ENCODE measurements around the gene GPR143. TPM values are rescaled to one million over a fixed set of nuclear protein-coding genes. Genes with fewer than 3 reads are reported as not detected.

Gene GPR143
- total and polyA plus RNA-seq, 10 of the 15 experiments (the other 5 are each of a cell fraction or from before 2014, with no cell fraction given): 0.05 to 0.31 (median 0.15) TPM; not detected in 5

DNA sequence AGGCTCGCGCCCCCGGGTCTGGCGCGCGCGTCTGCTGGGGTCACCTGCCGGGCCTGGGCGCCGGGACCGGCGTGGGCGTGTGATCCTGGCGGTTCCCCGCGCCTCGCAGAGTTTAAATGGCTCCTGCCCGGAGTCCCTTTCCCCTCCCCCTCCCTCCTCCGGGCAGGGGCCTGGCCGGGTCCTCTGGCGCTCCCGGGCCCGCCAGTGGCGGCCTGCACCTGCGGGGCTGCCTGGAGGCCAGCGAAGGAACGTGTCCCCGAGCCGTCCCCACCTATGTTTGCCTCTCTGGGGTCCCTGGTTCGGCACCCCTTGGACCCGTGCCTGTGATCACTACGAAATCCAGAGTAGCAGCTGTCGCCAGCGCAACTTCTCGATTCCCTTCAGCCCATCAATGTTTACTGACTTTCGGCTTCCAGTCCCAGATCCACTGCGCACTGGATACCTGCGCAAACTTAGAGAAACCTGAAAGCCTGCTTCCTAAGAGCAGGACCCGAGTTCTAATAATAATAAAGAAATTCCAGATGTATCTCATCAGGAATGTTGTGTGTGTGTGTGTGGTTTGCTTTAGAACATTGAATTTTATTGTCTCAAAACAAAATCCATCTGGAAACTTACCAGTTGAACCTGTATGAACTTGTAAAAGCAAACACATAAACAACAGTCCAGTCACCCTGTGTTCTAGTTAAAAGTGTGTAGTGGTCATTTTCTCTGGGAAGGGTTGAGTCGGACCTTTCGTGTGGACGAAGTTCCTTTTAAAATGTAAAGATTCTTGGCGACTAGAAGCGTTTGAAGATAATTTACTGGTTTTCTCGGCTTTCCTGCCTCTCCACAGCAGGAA, 21.4 kb upstream of the GPR143 start:
- H3K36me3 ChIP-seq (ENCODE audit: control insufficient read depth in 2 of 2, insufficient read depth in 2 of 2, low read length in 1 of 2): no peaks in the 10 kb centered on the region
- no peak overlapping the region for H3K4me3 ChIP-seq
- no peaks in the 10 kb centered on the region for H3K79me2 ChIP-seq (ENCODE audit: control insufficient read depth, insufficient read depth, low read length)
- SMC1A ChIA-PET (ENCODE audit: uncharacterized antibody, unreplicated experiment): no interaction called here
- RAD21 ChIA-PET (ENCODE audit: unreplicated experiment): no interaction called here
- H3K27me3 ChIP-seq (replicated peaks in 1 of 2; ENCODE audit: control insufficient read depth in 2 of 2, insufficient read depth in 2 of 2, low read length in 1 of 2): peaks cover 0 to 2% of the 10 kb centered on the region in 2 experiments; a peak in 2 of 4 replicates
- CTCF ChIA-PET: interaction anchor here (0.8 kb wide), 1 partner anchor 14 kb away, joined by 3 read pairs; no protein-coding TSS in a partner anchor
- in situ Hi-C loops (cut with MboI) (no loop called here), intact Hi-C loops (cut with micrococcal nuclease; ENCODE audit: unreplicated experiment) (no loop called here)
- FAIRE-seq (no peak), DNase-seq (ENCODE audit: low read depth, low spot score) (no peak), ATAC-seq (no peak)
- no peak overlapping the region for H3K4me2 ChIP-seq (ENCODE audit: control insufficient read depth, insufficient read depth)
- H3K9me3 ChIP-seq (replicated peaks; ENCODE audit: control insufficient read depth, insufficient read depth, low read length): no peaks in the 10 kb centered on the region
- H3K4me1 ChIP-seq (ENCODE audit: control insufficient read depth, insufficient read depth, low read length): no peaks in the 10 kb centered on the region
- no peaks in the 10 kb centered on the region for H4K20me1 ChIP-seq (ENCODE audit: control insufficient read depth, insufficient read depth)
- H2AFZ ChIP-seq (ENCODE audit: control insufficient read depth, low read depth, low read length): no peak overlapping the region
- TF ChIP-seq BCL11A (IDR thresholded peaks at IDR 0.05; ENCODE audit: low read depth, low read length): no peak
- no peak for TF ChIP-seq BMI1 (IDR thresholded peaks at IDR 0.05; ENCODE audit: borderline replicate concordance)
- TF ChIP-seq CREM (IDR thresholded peaks at IDR 0.05; ENCODE audit: low read depth): no peak
- TF ChIP-seq NFXL1 (IDR thresholded peaks at IDR 0.05; ENCODE audit: borderline replicate concordance): no peak
- no peak for TF ChIP-seq RELA (IDR thresholded peaks at IDR 0.05; ENCODE audit: borderline replicate concordance, partially characterized antibody)
- TF ChIP-seq CEBPB (IDR thresholded peaks at IDR 0.05; ENCODE audit: borderline replicate concordance in 1 of 2, low read depth in 2 of 2, low read length in 2 of 2): no peak
- TF ChIP-seq, protein P1, sequence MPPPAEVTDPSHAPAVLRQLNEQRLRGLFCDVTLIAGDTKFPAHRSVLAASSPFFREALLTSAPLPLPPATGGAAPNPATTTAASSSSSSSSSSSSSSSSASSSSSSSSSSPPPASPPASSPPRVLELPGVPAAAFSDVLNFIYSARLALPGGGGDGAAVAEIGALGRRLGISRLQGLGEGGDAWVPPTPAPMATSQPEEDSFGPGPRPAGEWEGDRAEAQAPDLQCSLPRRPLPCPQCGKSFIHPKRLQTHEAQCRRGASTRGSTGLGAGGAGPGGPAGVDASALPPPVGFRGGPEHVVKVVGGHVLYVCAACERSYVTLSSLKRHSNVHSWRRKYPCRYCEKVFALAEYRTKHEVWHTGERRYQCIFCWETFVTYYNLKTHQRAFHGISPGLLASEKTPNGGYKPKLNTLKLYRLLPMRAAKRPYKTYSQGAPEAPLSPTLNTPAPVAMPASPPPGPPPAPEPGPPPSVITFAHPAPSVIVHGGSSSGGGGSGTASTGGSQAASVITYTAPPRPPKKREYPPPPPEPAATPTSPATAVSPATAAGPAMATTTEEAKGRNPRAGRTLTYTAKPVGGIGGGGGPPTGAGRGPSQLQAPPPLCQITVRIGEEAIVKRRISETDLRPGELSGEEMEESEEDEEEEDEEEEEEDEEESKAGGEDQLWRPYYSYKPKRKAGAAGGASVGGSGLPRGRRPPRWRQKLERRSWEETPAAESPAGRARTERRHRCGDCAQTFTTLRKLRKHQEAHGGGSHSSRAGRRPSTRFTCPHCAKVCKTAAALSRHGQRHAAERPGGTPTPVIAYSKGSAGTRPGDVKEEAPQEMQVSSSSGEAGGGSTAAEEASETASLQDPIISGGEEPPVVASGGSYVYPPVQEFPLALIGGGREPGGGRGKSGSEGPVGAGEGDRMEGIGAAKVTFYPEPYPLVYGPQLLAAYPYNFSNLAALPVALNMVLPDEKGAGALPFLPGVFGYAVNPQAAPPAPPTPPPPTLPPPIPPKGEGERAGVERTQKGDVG (CRISPR knock-in tag; IDR thresholded peaks at IDR 0.05): no peak
- no peak for TF ChIP-seq KLF5 (IDR thresholded peaks at IDR 0.05; ENCODE audit: partially characterized antibody)
- no peak for TF ChIP-seq ZNF274 (IDR thresholded peaks at IDR 0.05; ENCODE audit: insufficient read depth, insufficient read length)
- no peak for TF ChIP-seq SUPT20H (IDR thresholded peaks at IDR 0.05; ENCODE audit: borderline replicate concordance, control insufficient read depth, low read depth, low read length)
- no peak for TF ChIP-seq MEF2A (IDR thresholded peaks at IDR 0.05; ENCODE audit: insufficient read depth, low read depth, low read length)
- TF ChIP-seq CHD1 (IDR thresholded peaks at IDR 0.05; ENCODE audit: low read depth, low read length): no peak
- no peak for TF ChIP-seq GATAD2B (conservative IDR thresholded peaks at IDR 0.05; ENCODE audit: low read depth)
- TF ChIP-seq SRF (IDR thresholded peaks at IDR 0.05; ENCODE audit: low read depth in 2 of 2, low read length in 2 of 2): no peak
- TF ChIP-seq SREBF1 (IDR thresholded peaks at IDR 0.05; ENCODE audit: low read length): no peak
- no peak for TF ChIP-seq ZNF207 (IDR thresholded peaks at IDR 0.05; ENCODE audit: borderline replicate concordance)
- no peak for TF ChIP-seq SREBF2 (IDR thresholded peaks at IDR 0.05; ENCODE audit: low read length)
- BruUV-seq (replicated peaks): no TSS peak
- H3K9ac ChIP-seq (ENCODE audit: control insufficient read depth, insufficient read depth, low read length): no peak overlapping the region
- POLR2A ChIA-PET: no interaction called here
- no peak overlapping the region for H3K27ac ChIP-seq (ENCODE audit: control insufficient read depth, insufficient read depth)
- WGBS (ENCODE audit: insufficient coverage, insufficient replicate concordance, low lambda C conversion rate, missing lambda C conversion rate): 28% methylated on average over 17 of the region's 45 CpGs

Data from GM12878 (cell line).